Karpas-422 (cell line): ENCODE results near the gene LRRN4CL. TPM values are rescaled to one million over a fixed set of nuclear protein-coding genes. Genes with fewer than 3 reads are reported as not detected.
"Not testable (repeated sequence)": the region's sequence is repeated elsewhere in the genome, so short reads cannot be mapped to it uniquely, and the experiment has no call there.

Experiments used
- DNase-seq: peaks from one replicate; pipeline ENCODE4 v3.0.0-alpha.2; 2015
- H2AFZ ChIP-seq: fragments of 200-600 bp; sonication (generic); 2 replicates; pipeline ENCODE4 v1.6.1; 2014; ENCODE audit warnings: antibody characterized with exemption, low read length, mixed read lengths
- H3K27ac ChIP-seq: fragments of 200-600 bp; sonication (generic); 2 replicates; pipeline ENCODE4 v1.5.1; 2014; ENCODE audit warnings: mild to moderate bottlenecking, low read length, moderate library complexity
- H3K27me3 ChIP-seq: fragments of 200-600 bp; sonication (generic); 2 replicates; pipeline ENCODE4 v1.6.1; 2014; ENCODE audit warnings: low read length, mixed read lengths
- H3K36me3 ChIP-seq: fragments of 200-600 bp; sonication (generic); 2 replicates; pipeline ENCODE4 v1.6.1; 2014; ENCODE audit warnings: low read length, mixed read lengths; ENCODE audit not compliant: insufficient read depth
- H3K4me1 ChIP-seq: fragments of 200-600 bp; sonication (generic); 2 replicates; pipeline ENCODE4 v1.6.1; 2014; ENCODE audit warnings: mild to moderate bottlenecking, low read length, mixed read lengths
- H3K4me2 ChIP-seq: fragments of 200-600 bp; sonication (generic); 2 replicates; pipeline ENCODE4 v1.6.1; 2014; ENCODE audit warnings: low read length, low read depth, mild to moderate bottlenecking; ENCODE audit not compliant: poor library complexity, severe bottlenecking
- H3K4me3 ChIP-seq: fragments of 200-600 bp; sonication (generic); 2 replicates; pipeline ENCODE4 v1.5.1; 2014; ENCODE audit warnings: mild to moderate bottlenecking, antibody characterized with exemption, low read length, mixed read lengths
- H3K79me2 ChIP-seq: fragments of 200-600 bp; sonication (generic); 2 replicates; pipeline ENCODE4 v1.6.1; 2014; ENCODE audit warnings: mild to moderate bottlenecking, low read length, mixed read lengths
- H3K9ac ChIP-seq: fragments of 200-600 bp; sonication (generic); 2 replicates; pipeline ENCODE4 v1.6.0; 2014; ENCODE audit warnings: low read length
- H3K9me2 ChIP-seq: fragments of 200-600 bp; sonication (generic), shearing (Covaris generic); replicated peaks from 2 replicates; pipeline ENCODE4 v1.6.0; 2014; ENCODE audit warnings: mild to moderate bottlenecking, low read length, moderate library complexity; ENCODE audit not compliant: insufficient read depth
- H3K9me3 ChIP-seq: fragments of 300-700, 200-600 bp; sonication (generic); 2 replicates; pipeline ENCODE4 v1.6.1; 2014; ENCODE audit warnings: low read length, mixed read lengths
- H4K20me1 ChIP-seq: fragments of 200-600 bp; sonication (generic); 2 replicates; pipeline ENCODE4 v1.6.1; 2014; ENCODE audit warnings: mild to moderate bottlenecking, antibody characterized with exemption, low read length, low read depth; ENCODE audit not compliant: insufficient read depth
- total RNA-seq: library from RNA; depleted of rRNA; stranded (reverse); fragments of >200 nt; shearing (Covaris generic); gene quantifications from 2 replicates; pipeline ENCODE4 v1.2.3, GENCODE V29; 2014; ENCODE audit warnings: low replicate concordance

LRRN4CL gene
- total RNA-seq, 1 experiment from 2014 or later: 0.45 TPM

DNA sequence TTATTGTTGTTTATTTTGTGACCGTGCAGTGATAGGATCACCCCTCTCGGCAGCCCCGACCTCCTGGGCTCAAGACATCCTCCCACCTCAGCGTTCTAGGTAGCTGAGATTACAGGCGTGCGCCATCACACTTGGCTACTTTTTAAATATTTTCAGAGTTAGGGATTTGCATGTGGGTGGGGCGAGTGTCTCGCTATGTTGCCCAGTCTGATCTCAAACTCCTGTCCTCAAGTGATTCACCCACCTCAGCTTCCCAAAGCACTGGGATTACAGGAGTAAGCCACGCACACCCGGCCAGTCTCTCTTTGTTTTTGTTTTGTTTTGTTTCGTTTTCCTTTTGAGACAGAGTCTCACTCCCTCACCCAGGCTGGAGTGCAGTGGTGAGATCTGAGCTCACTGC lies 35.0 kb downstream of the LRRN4CL start:
- H4K20me1 ChIP-seq: no peaks in the 10 kb centered on the region
- no peak for DNase-seq
- no peaks in the 10 kb centered on the region for H3K9me2 ChIP-seq
- peak overlapping the region; percentile 78 for H3K4me2 ChIP-seq
- no peak overlapping the region for H3K9ac ChIP-seq
- H3K36me3 ChIP-seq: 0 out of 2 replicates have a peak, but pooled peaks cover 3% of the 10 kb centered on the region
- H3K27me3 ChIP-seq: no peaks in the 10 kb centered on the region
- no peak overlapping the region for H3K4me3 ChIP-seq
- H3K9me3 ChIP-seq: no peaks in the 10 kb centered on the region
- peaks cover 26% of the 10 kb centered on the region for H3K79me2 ChIP-seq
- peaks cover 15% of the 10 kb centered on the region for H3K4me1 ChIP-seq
- H3K27ac ChIP-seq: no peak overlapping the region
- H2AFZ ChIP-seq: 0 out of 2 replicates have a peak overlapping the region, but pooled peaks have one; percentile 20

DNA sequence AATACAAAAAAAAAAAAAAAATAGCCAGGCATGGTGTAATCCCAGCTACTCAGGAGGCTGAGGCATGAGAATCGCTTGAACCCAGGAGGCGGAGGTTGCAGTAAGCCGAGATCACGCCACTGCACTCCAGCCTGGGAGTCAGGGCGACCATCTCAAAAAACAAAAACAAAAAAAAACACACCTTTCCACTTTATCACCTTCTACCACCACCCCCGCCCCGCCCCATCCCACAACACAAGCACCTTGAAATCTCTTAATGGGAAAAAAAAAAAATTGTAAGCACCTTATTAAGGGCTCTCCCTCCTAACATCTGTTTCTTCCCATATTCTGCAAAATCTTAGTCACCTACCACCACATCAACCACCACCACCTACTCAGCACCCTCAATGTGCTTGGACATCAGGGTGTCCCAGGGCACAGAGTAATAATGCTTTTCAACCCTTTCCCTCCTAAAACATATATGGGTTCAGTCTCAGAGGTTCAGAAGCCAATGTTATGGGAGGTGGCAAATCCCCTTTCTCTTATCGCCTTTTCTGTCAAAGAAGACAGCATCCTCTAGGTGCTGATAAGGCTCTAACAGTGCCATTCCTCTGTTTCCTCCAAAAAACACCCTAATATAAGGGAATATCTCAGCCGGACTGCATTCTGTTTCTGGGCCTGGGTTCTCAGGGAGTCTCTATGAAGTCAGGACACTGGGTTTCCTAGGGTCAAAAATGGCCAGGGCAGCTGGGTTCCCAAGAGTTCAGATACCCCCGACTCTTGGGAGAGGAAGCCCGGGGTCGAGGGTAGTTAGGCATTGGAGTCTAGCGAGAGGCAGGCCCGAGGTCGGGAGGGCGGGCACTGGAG lies 36.9 kb downstream of the LRRN4CL start:
- H3K79me2 ChIP-seq: peaks cover 26% of the 10 kb centered on the region
- peak overlapping the region; percentile 82 for H3K9ac ChIP-seq
- no peak overlapping the region for H3K27ac ChIP-seq
- peak overlapping the region; percentile 79 for H3K4me3 ChIP-seq
- H2AFZ ChIP-seq: no peak overlapping the region
- H3K4me2 ChIP-seq: peak overlapping the region; percentile 78
- no peaks in the 10 kb centered on the region for H3K27me3 ChIP-seq
- H3K4me1 ChIP-seq: peaks cover 15% of the 10 kb centered on the region
- H3K9me2 ChIP-seq: no peaks in the 10 kb centered on the region
- no peaks in the 10 kb centered on the region for H4K20me1 ChIP-seq
- no peak for DNase-seq
- H3K9me3 ChIP-seq: no peaks in the 10 kb centered on the region
- 0 out of 2 replicates have a peak, but pooled peaks cover 3% of the 10 kb centered on the region for H3K36me3 ChIP-seq

DNA sequence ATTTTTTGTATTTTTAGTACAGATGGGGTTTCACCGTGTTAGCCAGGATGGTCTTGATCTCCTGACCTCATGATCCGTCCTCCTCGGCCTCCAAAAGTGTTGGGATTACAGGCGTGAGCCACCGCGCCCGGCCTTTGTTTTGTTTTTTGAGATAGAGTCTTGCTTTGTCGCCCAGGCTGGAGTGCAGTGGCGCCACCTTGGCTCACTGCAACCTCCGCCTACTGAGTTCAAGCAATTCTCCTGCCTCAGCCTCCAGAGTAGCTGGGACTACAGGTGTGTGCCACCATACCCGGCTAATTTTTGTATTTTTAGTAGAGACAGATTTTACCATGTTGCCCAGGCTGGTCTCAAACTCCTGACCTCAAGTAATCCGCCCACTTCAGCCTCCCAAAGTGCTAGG lies 39.0 kb downstream of the LRRN4CL start:
- H3K79me2 ChIP-seq: peaks cover 37% of the 10 kb centered on the region
- not testable (repeated sequence) for H3K36me3 ChIP-seq, H3K27me3 ChIP-seq, H4K20me1 ChIP-seq, H3K9ac ChIP-seq, H3K4me3 ChIP-seq, H3K9me3 ChIP-seq, H3K9me2 ChIP-seq, DNase-seq, H3K27ac ChIP-seq, H3K4me2 ChIP-seq, H2AFZ ChIP-seq
- peaks cover 24% of the 10 kb centered on the region for H3K4me1 ChIP-seq

DNA sequence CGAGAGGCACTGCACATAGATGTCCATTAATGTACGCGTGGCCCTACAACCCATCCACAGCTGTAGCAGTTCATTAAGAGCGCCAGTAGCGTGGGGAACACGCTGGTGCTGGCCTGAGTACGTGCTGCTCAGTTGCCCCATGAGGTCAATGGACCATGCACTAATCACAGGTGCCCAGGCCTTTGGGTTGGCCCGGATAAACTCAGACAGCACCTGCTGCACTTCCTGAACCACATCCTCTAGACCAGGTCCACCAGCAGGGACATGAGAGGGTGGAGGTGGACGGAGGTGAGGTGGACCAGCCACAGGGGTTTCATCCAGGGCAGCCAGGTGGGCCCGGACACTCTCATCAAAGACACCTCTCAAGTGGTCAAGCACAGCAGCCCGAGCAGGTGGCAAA lies 39.8 kb downstream of the LRRN4CL start:
- Histone ChIP-seq H3K4me3 (no peak overlapping the region), H3K27me3 (no peaks in the 10 kb centered on the region), H3K9me2 (no peaks in the 10 kb centered on the region), H3K27ac (no peak overlapping the region), H3K79me2 (peaks cover 45% of the 10 kb centered on the region), H3K9me3 (no peaks in the 10 kb centered on the region), H4K20me1 (peaks cover 5% of the 10 kb centered on the region), H3K9ac (no peak overlapping the region), H3K36me3 (peaks cover 4% of the 10 kb centered on the region; the same call in 1 of the 2 replicates), H3K4me2 (no peak overlapping the region), H2AFZ (no peak overlapping the region), H3K4me1 (peaks cover 30% of the 10 kb centered on the region)
- DNase-seq: no peak

DNA sequence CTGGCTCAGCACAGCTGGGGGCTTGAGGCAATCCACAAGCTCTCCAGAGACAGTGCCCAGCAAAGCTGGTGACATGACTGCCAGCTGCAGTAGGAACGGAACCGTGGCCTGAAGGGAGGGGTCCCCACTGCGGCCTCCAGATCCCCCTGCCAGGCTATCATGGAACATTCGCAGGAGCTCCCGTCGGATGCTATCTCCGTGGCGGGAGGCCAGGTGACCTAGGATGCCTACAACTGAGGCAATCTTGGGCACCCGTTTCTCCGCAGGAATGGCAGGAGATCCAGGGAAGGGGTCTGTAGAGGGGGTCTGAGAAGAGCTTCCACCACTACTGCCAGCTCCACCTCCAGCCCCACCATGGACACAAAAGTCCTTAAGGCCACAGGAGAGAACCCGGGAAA lies 40.4 kb downstream of the LRRN4CL start:
- H3K4me3 ChIP-seq: no peak overlapping the region
- no peak overlapping the region for H3K4me2 ChIP-seq
- H3K9ac ChIP-seq: no peak overlapping the region
- no peak overlapping the region for H2AFZ ChIP-seq
- H3K9me2 ChIP-seq: no peaks in the 10 kb centered on the region
- H3K36me3 ChIP-seq: peaks cover 7% of the 10 kb centered on the region; the same call in 1 of the 2 replicates
- no peak for DNase-seq
- H3K9me3 ChIP-seq: no peaks in the 10 kb centered on the region
- no peak overlapping the region for H3K27ac ChIP-seq
- peaks cover 50% of the 10 kb centered on the region for H3K79me2 ChIP-seq
- no peaks in the 10 kb centered on the region for H3K27me3 ChIP-seq
- H3K4me1 ChIP-seq: peaks cover 27% of the 10 kb centered on the region
- peaks cover 5% of the 10 kb centered on the region for H4K20me1 ChIP-seq

DNA sequence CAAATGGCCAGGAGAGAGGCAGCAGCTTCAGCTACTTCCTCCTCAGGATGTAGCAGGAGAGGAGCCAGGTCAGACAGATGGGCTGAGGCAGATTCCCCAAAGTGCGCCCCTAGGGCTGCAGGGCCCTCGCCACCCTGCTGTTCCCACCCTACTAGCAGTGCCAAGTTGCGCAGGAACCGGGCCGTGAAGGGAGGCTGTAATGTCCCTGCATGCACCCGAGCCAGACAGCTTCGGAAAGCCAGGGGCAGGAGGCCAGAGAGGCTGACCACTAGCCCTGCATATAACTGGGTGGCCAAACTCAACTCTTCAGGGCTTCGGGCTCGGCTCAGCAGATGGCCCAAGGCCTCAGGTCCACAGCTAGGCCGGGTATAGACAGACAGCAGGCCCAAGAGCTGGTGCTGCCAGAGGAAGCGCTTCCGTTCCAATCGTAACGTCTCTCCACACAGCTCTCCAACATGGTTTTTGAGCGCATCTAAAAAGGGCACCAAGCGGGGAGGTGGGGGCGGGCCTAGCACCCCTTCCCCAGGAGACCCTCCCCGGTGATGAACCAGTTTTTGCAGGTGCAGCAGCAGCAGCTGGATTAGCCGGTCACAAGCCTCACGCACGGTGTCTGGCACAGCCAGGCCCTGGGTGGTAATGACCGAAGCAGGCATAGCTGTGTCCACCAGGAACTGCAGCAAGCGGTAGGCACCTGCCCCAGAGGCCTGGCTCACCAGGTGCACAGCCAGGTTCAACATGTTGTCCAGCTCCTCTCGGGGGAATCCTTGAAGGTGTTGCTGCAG lies 41.0 kb downstream of the LRRN4CL start:
- H3K27ac ChIP-seq: no peak overlapping the region
- peaks cover 7% of the 10 kb centered on the region; the same call in 1 of the 2 replicates for H3K36me3 ChIP-seq
- H3K27me3 ChIP-seq: no peaks in the 10 kb centered on the region
- H4K20me1 ChIP-seq: peaks cover 5% of the 10 kb centered on the region
- no peak overlapping the region for H3K4me2 ChIP-seq
- no peaks in the 10 kb centered on the region for H3K9me2 ChIP-seq
- H3K9me3 ChIP-seq: no peaks in the 10 kb centered on the region
- H3K9ac ChIP-seq: no peak overlapping the region
- H3K79me2 ChIP-seq: peaks cover 56% of the 10 kb centered on the region
- no peak overlapping the region for H3K4me3 ChIP-seq
- DNase-seq: no peak
- peaks cover 27% of the 10 kb centered on the region for H3K4me1 ChIP-seq
- no peak overlapping the region for H2AFZ ChIP-seq

DNA sequence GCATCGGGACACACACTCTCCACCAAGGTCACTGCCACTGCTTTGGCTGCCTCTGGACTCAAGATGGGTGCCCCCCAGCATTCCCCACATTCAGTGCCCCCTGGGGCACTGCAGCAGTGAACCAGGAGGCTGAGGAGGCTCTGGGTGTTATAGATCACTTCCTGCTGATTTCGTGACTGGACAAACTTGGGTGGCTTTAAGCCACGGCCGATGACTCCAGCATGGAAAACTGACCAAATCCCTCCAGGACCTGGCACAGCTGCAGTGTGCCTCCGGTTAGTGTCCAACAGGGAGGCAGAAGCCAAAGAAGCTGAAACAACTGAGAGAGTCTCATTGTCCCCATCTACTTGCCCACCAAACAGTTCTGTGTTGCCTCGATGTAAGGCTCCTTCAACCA lies 41.7 kb downstream of the LRRN4CL start:
- no peaks in the 10 kb centered on the region for H3K27me3 ChIP-seq
- no peak overlapping the region; the same call in 1 of the 2 replicates for H3K9ac ChIP-seq
- H3K4me1 ChIP-seq: peaks cover 27% of the 10 kb centered on the region
- H3K27ac ChIP-seq: no peak overlapping the region
- no peaks in the 10 kb centered on the region for H3K9me3 ChIP-seq
- no peak for DNase-seq
- no peaks in the 10 kb centered on the region for H3K9me2 ChIP-seq
- H4K20me1 ChIP-seq: peaks cover 5% of the 10 kb centered on the region
- H3K4me3 ChIP-seq: no peak overlapping the region
- no peak overlapping the region for H3K4me2 ChIP-seq
- peaks cover 12% of the 10 kb centered on the region; the same call in 1 of the 2 replicates for H3K36me3 ChIP-seq
- H3K79me2 ChIP-seq: peaks cover 59% of the 10 kb centered on the region
- no peak overlapping the region for H2AFZ ChIP-seq
